Activated naive CD4-positive, alpha-beta T cell treated with anti-CD3 and anti-CD28 coated beads for 36 hours (primary cell): ENCODE results near the gene PRKRA. TPM values are rescaled to one million over a fixed set of nuclear protein-coding genes. Genes with fewer than 3 reads are reported as not detected.

Experiments
- CTCF ChIA-PET: fragments of 350-600 bp; sonication (Branson Sonifier 250); formaldehyde crosslinking; loops from one replicate; lab custom pipeline; 2021; ENCODE audit warnings: antibody characterized with exemption; lab: Charles Lee
- DNase-seq: peaks from one replicate; pipeline ENCODE4 v3.0.0-alpha.2; 2020
- H3K27ac Mint-ChIP-seq: one replicate; pipeline ENCODE4 v1.8.0; 2021; ENCODE audit warnings: mild to moderate bottlenecking, mixed read lengths
- H3K27me3 Mint-ChIP-seq: one replicate; pipeline ENCODE4 v1.8.0; 2021; ENCODE audit warnings: low read depth, mixed read lengths
- H3K36me3 Mint-ChIP-seq: one replicate; pipeline ENCODE4 v1.8.0; 2021; ENCODE audit warnings: low read depth, mixed read lengths
- H3K4me1 Mint-ChIP-seq: one replicate; pipeline ENCODE4 v1.8.0; 2021; ENCODE audit warnings: low read depth, mixed read lengths
- H3K4me3 Mint-ChIP-seq: one replicate; pipeline ENCODE4 v1.8.0; 2021; ENCODE audit warnings: mild to moderate bottlenecking, moderate library complexity, mixed read lengths
- H3K9me3 Mint-ChIP-seq: one replicate; pipeline ENCODE4 v1.8.0; 2021; ENCODE audit warnings: mixed read lengths
- intact Hi-C: fragments of 100-400 bp; cut with micrococcal nuclease; formaldehyde crosslinking; loops from one replicate; pipeline ENCODE4 v1.15.1; 2023
- total RNA-seq, 2 experiments: library from RNA; stranded (reverse); gene quantifications; one replicate each; pipeline ENCODE4 v1.2.3, GENCODE V29; 2021

The PRKRA gene
- total RNA-seq, 2 experiments from 2014 or later, result 78.2 to 82.9 TPM

DNA sequence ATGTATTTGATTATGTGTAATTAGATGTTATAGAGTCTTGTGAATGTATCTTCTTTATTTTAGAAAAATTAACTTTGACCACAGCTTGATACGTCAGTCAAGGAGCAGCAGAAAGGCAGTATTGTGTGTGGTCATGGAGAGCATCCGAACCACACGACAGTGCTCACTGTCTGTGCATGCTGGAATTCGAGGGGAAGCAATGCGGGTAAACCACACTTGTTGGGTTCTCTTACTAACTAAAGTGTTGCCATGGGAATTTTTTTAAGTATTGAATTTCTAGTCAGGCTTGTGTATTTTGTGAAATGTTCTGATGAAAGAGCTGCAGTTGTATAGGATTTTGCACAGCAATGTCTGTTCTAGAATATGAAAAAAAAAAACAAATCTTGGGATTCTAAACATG is 5.0 kb upstream of the PRKRA start:
- Mint-ChIP-seq H3K36me3 (no peaks in the 10 kb centered on the region), H3K27ac (no peak overlapping the region), H3K4me1 (peaks cover 6% of the 10 kb centered on the region), H3K27me3 (no peaks in the 10 kb centered on the region), H3K9me3 (no peaks in the 10 kb centered on the region), H3K4me3 (no peak overlapping the region)
- DNase-seq, result no peak
- intact Hi-C loops, result loop anchor here (10.0 kb wide), 1 partner anchor 261 kb away; the partner anchor contains the start of gene OSBPL6
- CTCF ChIA-PET, result no interaction called here

DNA sequence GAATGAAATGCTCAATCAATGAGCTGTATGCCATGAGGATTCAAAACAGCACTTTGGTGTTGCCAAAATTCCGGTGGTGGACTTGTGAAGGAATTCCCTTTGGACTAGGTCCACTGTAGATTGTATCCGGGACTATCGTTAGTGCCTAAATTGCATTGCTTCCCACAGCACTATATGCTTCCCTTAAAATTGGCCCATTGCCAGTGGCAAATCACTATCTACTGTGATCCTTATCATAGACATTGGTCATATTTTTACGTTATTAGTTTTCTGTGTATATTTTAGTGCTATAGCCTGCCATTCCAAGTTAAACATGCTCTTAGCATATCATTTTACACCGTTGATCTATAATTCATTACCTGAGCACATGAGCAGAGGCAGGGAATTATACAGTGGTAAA is 1.9 kb upstream of the PRKRA start:
- no peaks in the 10 kb centered on the region for H3K27me3 Mint-ChIP-seq
- H3K9me3 Mint-ChIP-seq, result no peaks in the 10 kb centered on the region
- intact Hi-C loops, result loop anchor here (5.0 to 10.0 kb wide), 2 partner anchors 258 to 579 kb away; partner anchors contain the start of gene OSBPL6
- DNase-seq, result no peak
- CTCF ChIA-PET, result no interaction called here
- H3K36me3 Mint-ChIP-seq, result peaks cover 15% of the 10 kb centered on the region
- no peak overlapping the region for H3K27ac Mint-ChIP-seq
- no peak overlapping the region for H3K4me3 Mint-ChIP-seq
- H3K4me1 Mint-ChIP-seq, result peaks cover 26% of the 10 kb centered on the region

DNA sequence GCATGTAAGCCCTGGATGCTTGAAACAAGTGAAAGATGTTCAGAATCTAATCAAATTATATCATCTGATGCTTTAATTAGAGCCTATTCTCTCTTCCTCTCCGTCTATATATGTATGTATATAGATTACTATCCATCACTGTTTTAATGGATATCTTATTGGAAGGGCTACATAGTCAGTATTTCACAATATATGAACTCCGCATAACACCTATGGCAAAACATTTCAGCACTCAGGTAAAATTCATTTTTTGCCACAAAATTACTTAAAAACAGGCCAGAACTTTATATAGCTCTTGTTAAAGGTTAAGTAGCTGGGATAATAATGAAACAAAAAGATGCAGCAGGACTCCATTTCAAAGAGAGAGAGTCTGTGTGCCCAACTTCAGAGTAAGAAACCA is 1.4 kb upstream of the PRKRA start:
- Mint-ChIP-seq H3K27me3 (no peaks in the 10 kb centered on the region), H3K27ac (no peak overlapping the region), H3K4me1 (peaks cover 27% of the 10 kb centered on the region), H3K9me3 (no peaks in the 10 kb centered on the region), H3K4me3 (peak overlapping the region; percentile 91), H3K36me3 (peaks cover 16% of the 10 kb centered on the region)
- intact Hi-C loops, result loop anchor here (5.0 to 10.0 kb wide), 2 partner anchors 258 to 580 kb away; partner anchors contain the start of gene OSBPL6
- no peak for DNase-seq
- CTCF ChIA-PET, result no interaction called here

DNA sequence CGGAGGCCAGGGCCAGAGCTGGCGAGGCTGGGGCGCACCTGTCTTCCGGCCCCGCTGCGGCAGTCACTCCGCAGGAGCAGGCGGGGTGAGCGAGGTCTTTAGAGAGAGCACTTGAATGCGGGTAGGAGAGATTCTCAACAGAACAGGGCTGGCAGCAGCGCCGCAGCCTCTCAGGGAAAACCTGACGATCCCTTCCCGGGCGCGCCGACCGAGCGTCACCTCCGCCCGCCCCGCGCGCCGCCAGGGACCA is 526 bp downstream of the PRKRA start:
- Mint-ChIP-seq H3K27me3 (no peaks in the 10 kb centered on the region), H3K4me3 (peak overlapping the region; percentile 83), H3K27ac (peak overlapping the region; percentile 91), H3K36me3 (peaks cover 27% of the 10 kb centered on the region), H3K9me3 (no peaks in the 10 kb centered on the region), H3K4me1 (peaks cover 27% of the 10 kb centered on the region)
- intact Hi-C loops, result loop anchor here (1.0 to 10.0 kb wide), 8 partner anchors 28 to 1556 kb away; partner anchors contain the start of genes CWC22, FKBP7, HNRNPA3 and OSBPL6
- CTCF ChIA-PET, result interaction anchor here (0.9 to 1.4 kb wide), 5 partner anchors 9 to 338 kb away, joined by 3 to 4 read pairs (median 3); no protein-coding TSS in a partner anchor
- DNase-seq, result peak; percentile 86

DNA sequence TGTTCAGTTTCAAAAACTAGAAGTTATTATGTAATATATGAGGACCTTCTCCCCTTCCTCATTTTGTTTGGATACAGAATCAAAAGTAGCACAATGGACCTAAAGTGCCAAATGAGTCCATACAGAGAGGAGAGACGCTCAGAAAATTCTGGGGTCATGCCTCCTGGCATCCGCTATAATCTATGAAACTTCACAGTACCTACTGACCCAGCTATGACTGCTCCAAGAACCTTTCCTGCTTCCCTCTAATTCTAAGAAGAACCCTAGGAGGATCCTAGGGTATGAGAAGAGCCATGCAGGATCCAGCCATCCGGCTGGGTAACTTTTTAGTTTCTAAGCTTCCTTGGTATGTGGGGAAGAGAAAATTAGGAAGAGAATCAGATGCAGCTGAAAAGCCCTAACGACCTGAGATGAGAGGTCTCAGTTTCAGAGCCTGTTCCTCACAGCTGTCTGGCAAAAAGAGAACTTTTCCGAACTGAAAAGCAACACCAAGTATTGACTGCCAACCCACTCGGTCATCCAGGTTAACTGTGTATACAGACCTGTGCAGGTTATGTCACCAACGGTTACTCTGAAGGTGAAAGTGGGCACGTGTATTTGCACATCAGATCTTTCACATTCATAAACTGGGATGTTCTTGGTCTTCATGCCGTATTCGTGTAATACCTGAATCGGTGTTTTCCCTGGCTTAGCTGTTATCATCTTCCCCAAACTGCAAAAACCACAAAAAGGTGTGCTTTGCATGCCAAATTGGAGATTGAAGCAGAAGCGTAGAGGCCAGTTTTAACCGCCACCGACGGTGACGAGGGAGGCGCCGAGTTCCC is 1.1 kb downstream of the PRKRA start:
- peaks cover 27% of the 10 kb centered on the region for H3K4me1 Mint-ChIP-seq
- CTCF ChIA-PET, result interaction anchor here (0.9 to 1.5 kb wide), 6 partner anchors 8 to 337 kb away, joined by 3 to 5 read pairs (median 4); no protein-coding TSS in a partner anchor
- DNase-seq, result no peak
- peak overlapping the region; percentile 83 for H3K4me3 Mint-ChIP-seq
- intact Hi-C loops, result loop anchor here (1.0 to 10.0 kb wide), 10 partner anchors 23 to 1557 kb away; partner anchors contain the start of genes AGPS, CWC22, FKBP7 and HNRNPA3
- peaks cover 32% of the 10 kb centered on the region for H3K36me3 Mint-ChIP-seq
- no peaks in the 10 kb centered on the region for H3K9me3 Mint-ChIP-seq
- H3K27me3 Mint-ChIP-seq, result no peaks in the 10 kb centered on the region
- H3K27ac Mint-ChIP-seq, result peak overlapping the region; percentile 91

DNA sequence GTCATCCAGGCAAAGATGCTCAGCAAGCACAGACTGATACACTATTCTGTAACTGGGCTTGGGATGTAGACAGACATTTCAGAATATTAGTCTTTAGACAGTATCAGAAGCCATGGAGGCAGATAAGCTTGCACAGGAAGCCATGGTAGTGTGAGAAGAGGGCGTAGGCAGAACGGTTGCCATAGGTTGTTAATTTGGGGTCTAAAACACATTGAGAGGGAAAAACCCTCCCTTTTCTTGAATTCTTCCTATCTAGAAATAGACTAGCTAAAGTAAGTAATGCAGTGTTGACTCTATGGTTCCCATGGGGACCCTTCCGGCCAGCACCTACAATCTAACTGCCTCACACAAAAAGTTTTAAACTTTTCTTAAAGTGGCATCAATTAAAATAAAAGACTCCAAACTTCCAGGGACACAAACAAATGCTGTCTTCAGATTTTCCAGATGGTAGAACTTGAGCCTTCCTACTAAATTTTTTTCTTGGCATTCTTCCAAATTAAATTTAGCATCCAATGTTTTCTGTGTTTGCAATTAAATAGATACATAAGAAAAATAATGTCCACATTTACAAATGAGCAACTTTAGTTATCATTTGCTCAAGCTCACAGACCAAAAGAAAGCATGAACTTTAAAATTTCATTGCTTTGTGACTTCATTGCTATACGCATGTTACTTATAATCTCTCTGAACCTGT is 1.9 kb downstream of the PRKRA start:
- Mint-ChIP-seq H3K27ac (peak overlapping the region; percentile 59), H3K9me3 (no peaks in the 10 kb centered on the region), H3K4me1 (peaks cover 27% of the 10 kb centered on the region), H3K27me3 (no peaks in the 10 kb centered on the region), H3K4me3 (peak overlapping the region; percentile 83), H3K36me3 (peaks cover 36% of the 10 kb centered on the region)
- no peak for DNase-seq
- CTCF ChIA-PET, result interaction anchor here (0.9 to 1.5 kb wide), 6 partner anchors 8 to 336 kb away, joined by 3 to 5 read pairs (median 4); no protein-coding TSS in a partner anchor
- intact Hi-C loops, result loop anchor here (2.0 to 10.0 kb wide), 2 partner anchors 22 to 1054 kb away; partner anchors contain the start of gene AGPS

DNA sequence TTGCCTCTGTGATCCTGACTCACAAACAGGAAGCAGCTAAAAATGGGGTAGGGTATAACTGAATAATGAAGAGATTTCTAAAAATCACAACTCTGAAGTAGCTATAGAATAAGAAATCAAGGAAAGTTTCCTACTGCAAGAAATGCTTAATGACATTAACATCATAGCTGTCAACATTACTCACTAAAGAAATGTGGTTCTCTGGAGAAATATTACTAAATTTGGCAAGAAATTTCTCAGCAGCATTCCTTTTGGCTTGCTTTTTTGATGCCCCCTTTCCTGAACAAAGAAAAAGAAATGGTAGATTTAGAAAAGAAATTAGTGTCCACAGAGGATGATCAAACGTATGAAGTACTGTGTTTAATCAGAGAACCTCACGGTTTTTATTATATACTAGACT is 9.5 kb downstream of the PRKRA start:
- Mint-ChIP-seq H3K4me1 (peaks cover 3% of the 10 kb centered on the region), H3K36me3 (peaks cover 45% of the 10 kb centered on the region), H3K4me3 (no peak overlapping the region), H3K27ac (no peak overlapping the region), H3K9me3 (no peaks in the 10 kb centered on the region), H3K27me3 (no peaks in the 10 kb centered on the region)
- intact Hi-C loops, result loop anchor here (10.0 kb wide), 1 partner anchor 1047 kb away; the partner anchor contains the start of gene AGPS
- CTCF ChIA-PET, result interaction anchor here (1.2 to 1.3 kb wide), 2 partner anchors 8 to 22 kb away, joined by 3 to 4 read pairs; no protein-coding TSS in a partner anchor
- DNase-seq, result no peak

DNA sequence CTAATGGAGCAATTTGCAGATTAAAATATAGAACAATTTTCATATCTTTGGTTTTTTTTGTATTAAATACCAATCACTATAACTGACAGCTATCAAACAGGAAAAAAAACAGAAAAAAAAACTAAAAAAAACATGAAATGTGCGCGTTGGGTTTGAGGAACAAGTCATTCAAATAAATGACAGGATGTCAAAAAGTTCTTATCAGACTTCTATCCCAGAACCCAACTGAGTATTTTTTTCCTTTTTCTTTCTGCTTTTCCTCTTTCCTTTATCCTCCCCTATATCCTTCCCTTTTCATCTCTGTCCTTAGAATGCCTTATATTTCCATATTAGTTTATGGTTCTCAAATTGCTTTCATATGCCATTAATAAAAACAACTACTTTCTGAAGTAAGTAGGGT is 14.3 kb downstream of the PRKRA start:
- CTCF ChIA-PET, result no interaction called here
- no peak for DNase-seq
- H3K9me3 Mint-ChIP-seq, result no peaks in the 10 kb centered on the region
- peaks cover 36% of the 10 kb centered on the region for H3K36me3 Mint-ChIP-seq
- no peak overlapping the region for H3K4me3 Mint-ChIP-seq
- H3K27ac Mint-ChIP-seq, result no peak overlapping the region
- intact Hi-C loops, result no loop called here
- H3K27me3 Mint-ChIP-seq, result no peaks in the 10 kb centered on the region
- H3K4me1 Mint-ChIP-seq, result no peaks in the 10 kb centered on the region

DNA sequence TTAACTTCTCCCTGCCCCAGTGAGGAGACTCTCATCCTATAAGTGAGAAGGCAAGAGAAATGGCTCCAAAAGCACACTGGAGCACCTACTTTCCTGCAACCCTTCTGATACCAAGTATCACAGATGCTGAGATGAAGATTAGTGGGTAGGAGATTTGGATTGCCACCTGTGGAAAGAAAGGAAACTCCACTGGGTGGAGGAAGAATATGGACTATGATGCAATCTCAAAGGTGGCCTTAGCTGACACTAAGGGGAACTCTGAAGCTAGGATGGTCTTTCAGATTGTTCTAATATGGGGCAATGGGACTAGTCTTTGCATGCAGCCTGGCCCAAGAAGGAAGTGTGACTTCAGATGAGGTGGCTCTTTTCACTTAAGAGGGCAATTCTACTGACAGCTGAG is 21.6 kb downstream of the PRKRA start:
- Mint-ChIP-seq H3K9me3 (peaks cover 21% of the 10 kb centered on the region), H3K27me3 (no peaks in the 10 kb centered on the region), H3K4me3 (no peak overlapping the region), H3K4me1 (no peaks in the 10 kb centered on the region), H3K36me3 (peaks cover 60% of the 10 kb centered on the region), H3K27ac (no peak overlapping the region)
- DNase-seq, result no peak
- CTCF ChIA-PET, result interaction anchor here (1.3 kb wide), 1 partner anchor 10 kb away, joined by 4 read pairs; no protein-coding TSS in a partner anchor
- intact Hi-C loops, result no loop called here

DNA sequence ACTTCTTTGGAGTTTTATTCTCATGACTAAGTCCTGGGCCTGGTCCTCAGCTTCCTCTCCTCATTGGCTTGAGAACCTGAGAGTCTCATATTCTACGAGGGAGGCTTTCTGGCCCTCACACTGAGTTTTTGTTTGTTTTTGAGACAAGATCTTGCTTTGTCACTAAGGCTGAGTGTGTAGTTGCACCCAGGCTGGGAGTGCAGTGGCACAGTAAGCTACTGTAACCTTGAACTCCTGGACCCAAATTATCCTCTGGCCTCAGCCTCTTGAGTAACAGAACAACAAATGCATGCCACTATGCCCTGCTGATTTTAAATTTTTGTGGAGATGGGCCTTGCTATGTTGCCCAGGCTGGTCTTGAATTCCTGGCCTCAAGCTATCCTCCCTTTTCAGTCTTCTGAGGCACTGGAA is 22.6 kb downstream of the PRKRA start:
- CTCF ChIA-PET, result interaction anchor here (0.7 to 1.3 kb wide), 2 partner anchors 9 to 13 kb away, joined by 3 to 4 read pairs; no protein-coding TSS in a partner anchor
- H3K9me3 Mint-ChIP-seq, result peaks cover 24% of the 10 kb centered on the region
- peaks cover 61% of the 10 kb centered on the region for H3K36me3 Mint-ChIP-seq

DNA sequence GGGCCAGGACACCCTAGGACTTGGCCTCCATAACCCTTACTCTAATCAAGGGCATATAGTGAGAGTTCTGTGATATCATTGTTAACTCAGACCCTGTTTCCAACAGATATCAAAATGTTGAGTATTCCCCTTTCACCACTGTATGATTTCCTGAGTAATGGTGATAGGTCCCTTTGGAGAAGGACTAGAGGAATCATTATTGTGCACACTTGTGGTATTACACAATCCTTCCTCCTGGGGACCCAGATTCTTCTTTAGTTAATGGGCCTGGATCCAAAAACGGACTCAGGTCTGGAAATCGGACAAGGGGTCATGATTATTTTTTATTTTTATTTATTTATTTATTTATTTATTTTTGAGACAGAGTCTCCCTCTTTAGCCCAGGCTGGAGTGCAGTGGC is 23.5 kb downstream of the PRKRA start:
- no peak for DNase-seq
- CTCF ChIA-PET, result interaction anchor here (0.6 kb wide), 1 partner anchor 31 kb away, joined by 4 read pairs; no protein-coding TSS in a partner anchor
- Mint-ChIP-seq H3K4me3 (no peak overlapping the region), H3K4me1 (no peaks in the 10 kb centered on the region), H3K36me3 (peaks cover 64% of the 10 kb centered on the region), H3K27ac (no peak overlapping the region), H3K9me3 (peaks cover 24% of the 10 kb centered on the region), H3K27me3 (no peaks in the 10 kb centered on the region)
- intact Hi-C loops, result loop anchor here (2.0 kb wide), 1 partner anchor 21 kb away; no protein-coding TSS in a partner anchor

More for the DNA sequence above, 22.6 kb downstream of the PRKRA start:
- Mint-ChIP-seq H3K4me3 (no peak overlapping the region), H3K27me3 (no peaks in the 10 kb centered on the region), H3K4me1 (no peaks in the 10 kb centered on the region), H3K27ac (no peak overlapping the region)
- intact Hi-C loops, result no loop called here
- DNase-seq, result no peak

DNA sequence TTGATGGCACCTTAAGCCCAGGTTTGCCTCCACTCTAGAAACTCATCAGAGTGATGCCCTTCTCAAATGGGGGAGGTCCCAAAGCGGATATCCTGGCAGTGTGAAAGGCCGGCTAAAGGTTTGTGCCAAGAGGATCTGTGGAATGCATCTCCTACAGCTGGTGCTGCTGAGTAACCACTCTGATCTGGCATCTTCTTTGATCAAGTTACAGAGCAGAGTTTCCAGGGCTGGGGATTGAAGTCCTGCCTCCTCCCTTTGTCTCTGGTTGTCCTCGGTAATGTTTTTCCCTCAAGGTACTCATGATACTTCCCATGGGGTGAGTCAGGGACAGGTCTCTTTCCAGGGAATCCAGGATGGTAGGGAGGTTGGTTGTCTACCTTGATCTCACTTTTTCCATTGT is 24.6 kb downstream of the PRKRA start:
- Mint-ChIP-seq H3K9me3 (peaks cover 24% of the 10 kb centered on the region), H3K4me3 (no peak overlapping the region)
- CTCF ChIA-PET, result no interaction called here

More for the DNA sequence above, 24.6 kb downstream of the PRKRA start:
- no peak for DNase-seq
- Mint-ChIP-seq H3K4me1 (no peaks in the 10 kb centered on the region), H3K27ac (no peak overlapping the region), H3K36me3 (peaks cover 62% of the 10 kb centered on the region), H3K27me3 (no peaks in the 10 kb centered on the region)
- intact Hi-C loops, result loop anchor here (2.0 kb wide), 1 partner anchor 22 kb away; no protein-coding TSS in a partner anchor
